Fibroblast of skin of back (primary cell): Measurements from ENCODE around the gene PHF24. TPM values are rescaled to one million over a fixed set of nuclear protein-coding genes. Genes with fewer than 3 reads are reported as not detected.
A peak's percentile ranks its signal among the peaks of the same experiment; 100 is the strongest.
"Not testable (repeated sequence)": the region's sequence is repeated elsewhere in the genome, so short reads cannot be mapped to it uniquely, and the experiment has no call there.

Experiments
- DNase-seq: peaks from one replicate; pipeline ENCODE4 v3.0.0-alpha.2; 2013
- polyA plus RNA-seq, 2 experiments: library from polyadenylated mRNA; unstranded; fragments of 120-200 nt; gene quantifications; one replicate each; pipeline ENCODE4 v1.2.1, GENCODE V29; 2013; ENCODE audit not compliant: insufficient read length in 2 of 2

Gene PHF24
- 0.11 TPM for polyA plus RNA-seq (2013, experiment 1 of 2; ENCODE audit: insufficient read length)
- polyA plus RNA-seq (2013, experiment 2 of 2; ENCODE audit: insufficient read length) = 0.13 TPM

- DNase-seq = peak; percentile 18
Observed at GRCh38 chr9:34957492-34958410, at the start of gene PHF24. Gene PHF24, plus strand, starts transcription at chr9:34958285. Its CDS starts 13,014 bp downstream, at chr9:34971299.

DNA sequence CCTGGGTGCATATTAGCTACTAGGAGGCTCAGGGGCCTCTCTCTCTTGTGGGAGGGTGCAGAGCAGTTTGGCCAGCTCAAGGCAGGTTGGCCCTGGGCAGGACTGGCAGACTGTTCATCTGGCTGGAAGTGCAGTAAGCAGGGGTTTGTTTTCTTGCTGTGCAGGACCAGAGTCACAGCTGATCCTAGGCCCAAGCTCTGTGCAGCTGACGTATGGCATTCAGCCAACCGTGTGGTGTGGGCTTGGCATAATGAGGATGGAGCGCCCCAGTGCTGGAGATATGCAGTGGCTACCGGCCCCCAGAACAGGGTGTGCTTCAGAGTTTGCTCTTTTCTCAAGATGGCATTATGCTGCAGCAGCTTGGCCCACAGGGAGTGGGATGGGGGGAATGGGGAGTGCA is 31.0 kb upstream of the PHF24 start:
- no peak for DNase-seq

DNA sequence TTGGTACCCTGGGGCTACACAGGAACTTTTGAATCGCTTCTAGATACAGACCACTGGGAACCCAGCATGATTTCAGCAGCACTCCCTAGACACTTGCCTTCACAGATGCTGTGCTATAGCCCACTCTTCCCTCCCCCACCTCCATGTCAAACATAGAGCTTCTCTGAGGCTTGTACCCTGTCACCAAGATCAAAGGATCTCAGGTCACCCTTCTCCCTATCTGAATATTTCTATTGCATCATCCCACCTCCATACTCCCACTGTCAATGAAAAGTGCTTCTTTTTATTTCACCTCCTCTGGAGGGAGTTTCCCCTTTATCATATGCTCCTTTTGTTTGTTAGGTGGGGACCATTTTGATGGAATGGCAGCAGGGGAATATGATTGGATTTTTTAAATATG is 29.2 kb upstream of the PHF24 start:
- DNase-seq = no peak

- DNase-seq = peak; percentile 25
Observed at GRCh38 chr9:34929506-34930102, 28.5 kb upstream of the PHF24 start.

- DNase-seq = not testable (repeated sequence)
Observed at GRCh38 chr9:34939989-34940388, 18.1 kb upstream of the PHF24 start.

DNA sequence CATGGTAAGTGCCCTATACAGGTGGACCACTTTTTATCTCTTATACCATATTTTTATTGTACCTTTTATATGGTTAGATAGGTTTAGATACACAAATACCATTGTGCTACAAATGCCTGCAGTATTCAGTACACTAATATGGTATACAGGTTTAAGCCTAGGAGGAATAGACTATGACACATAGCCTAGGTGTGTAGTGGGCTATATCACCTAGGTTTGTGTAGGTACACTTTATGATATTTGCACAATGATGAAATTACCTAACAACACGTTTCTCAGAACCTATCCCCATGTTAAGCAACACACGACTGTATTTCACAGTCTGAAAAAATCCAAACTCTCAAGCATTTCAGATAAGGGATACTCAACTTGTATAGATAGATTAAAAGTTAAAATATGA is 9.6 kb upstream of the PHF24 start:
- DNase-seq = no peak

DNA sequence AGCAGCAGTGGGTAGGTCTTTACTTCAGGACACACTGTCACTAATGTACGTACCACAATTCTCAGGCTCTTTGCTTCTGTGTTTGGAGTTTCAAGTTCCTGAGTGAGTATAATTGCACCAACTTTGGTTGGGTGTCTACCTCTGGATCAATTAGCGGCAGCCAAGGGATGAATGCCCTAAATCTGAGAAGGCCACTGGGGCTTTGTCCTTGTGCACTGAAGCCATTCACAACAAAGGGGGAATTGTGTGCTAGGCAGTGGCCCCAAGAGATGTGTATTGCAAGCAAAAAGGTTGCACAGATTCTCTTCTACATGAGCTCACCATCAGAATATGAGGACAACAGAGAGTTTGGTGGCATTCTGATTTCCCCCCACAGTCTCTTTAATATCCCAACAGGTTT is 3.9 kb upstream of the PHF24 start:
- no peak for DNase-seq

- not testable (repeated sequence) for DNase-seq
Observed at GRCh38 chr9:34956066-34956465, 2.0 kb upstream of the PHF24 start.

GRCh38 chr9:34956648-34957047 is 1.4 kb upstream of the PHF24 start:
- DNase-seq = no peak

DNA sequence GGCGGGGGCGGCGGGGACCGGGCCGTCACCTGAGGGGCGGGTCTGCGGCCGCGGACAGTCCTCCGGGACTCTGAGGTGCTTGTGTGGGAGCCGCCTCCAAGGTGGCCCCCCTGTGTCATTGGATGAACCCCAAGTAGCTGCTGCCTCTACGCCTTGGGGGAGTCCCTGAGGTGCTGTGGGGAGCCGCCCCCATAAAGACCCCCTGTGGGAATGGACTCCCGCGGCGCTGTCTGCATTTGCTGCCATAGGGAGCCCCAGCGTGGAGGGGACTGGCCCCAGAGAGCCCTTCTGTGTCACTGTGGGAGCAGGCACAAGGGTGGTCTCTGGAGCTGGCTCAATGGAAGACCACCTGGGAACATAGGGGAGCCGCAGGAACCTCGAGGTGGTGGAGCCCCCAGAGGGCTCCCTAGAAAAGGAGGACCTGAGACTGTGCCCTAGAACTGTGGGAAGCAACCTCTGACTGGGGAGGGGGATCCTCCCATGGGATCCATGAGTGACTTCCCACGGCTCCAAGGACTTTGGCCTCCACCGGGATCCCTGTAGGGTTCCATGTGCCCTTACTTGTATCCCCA is 412 bp downstream of the PHF24 start:
- DNase-seq = no peak

DNA sequence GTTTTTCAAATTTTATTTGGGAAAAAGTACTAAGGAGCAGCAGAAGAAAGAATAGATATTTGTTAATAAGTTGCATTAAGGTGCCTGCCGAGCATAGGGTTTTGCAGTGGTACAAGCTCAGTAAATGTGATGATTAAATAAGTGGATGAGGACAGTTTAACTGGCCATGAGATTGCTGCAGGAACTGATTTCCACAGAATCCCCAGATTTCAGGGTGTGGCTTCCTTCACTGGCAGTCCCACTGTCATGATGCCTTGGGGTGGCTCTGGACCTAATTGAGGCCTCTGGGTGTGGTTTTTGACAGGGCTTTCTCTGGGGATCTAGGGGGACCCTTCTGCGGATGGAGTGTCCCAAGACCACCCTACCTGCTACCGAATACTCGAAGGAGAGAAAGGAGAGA is 1.4 kb downstream of the PHF24 start:
- no peak for DNase-seq

- peak; percentile 7 for DNase-seq
Observed at GRCh38 chr9:34961574-34962490, 3.7 kb downstream of the PHF24 start.

GRCh38 chr9:34962546-34962945 is 4.5 kb downstream of the PHF24 start:
- no peak for DNase-seq

DNA sequence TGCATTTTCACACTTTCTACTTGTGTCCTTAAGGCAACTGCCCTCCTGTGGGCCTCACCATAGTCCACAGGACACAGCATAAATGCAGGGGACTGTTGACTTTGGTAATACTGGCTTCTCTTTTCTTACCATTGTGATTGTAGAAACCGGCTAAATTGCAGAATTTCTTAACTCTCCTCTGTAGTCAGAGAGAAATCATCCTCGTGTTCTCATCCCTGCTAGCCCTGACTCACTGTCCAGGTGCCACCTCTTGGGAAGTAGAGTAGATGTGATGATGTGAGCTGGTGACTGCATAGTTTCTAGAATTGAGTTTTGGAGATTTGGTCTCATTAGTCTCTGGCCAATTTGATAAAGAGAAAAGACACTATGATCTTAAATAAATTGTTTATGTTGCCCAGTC is 5.5 kb downstream of the PHF24 start:
- no peak for DNase-seq

- DNase-seq = no peak
Observed at GRCh38 chr9:34964458-34964857, 6.4 kb downstream of the PHF24 start.

- DNase-seq = no peak
Observed at GRCh38 chr9:34971146-34971811, 13.2 kb downstream of the PHF24 start.

DNA sequence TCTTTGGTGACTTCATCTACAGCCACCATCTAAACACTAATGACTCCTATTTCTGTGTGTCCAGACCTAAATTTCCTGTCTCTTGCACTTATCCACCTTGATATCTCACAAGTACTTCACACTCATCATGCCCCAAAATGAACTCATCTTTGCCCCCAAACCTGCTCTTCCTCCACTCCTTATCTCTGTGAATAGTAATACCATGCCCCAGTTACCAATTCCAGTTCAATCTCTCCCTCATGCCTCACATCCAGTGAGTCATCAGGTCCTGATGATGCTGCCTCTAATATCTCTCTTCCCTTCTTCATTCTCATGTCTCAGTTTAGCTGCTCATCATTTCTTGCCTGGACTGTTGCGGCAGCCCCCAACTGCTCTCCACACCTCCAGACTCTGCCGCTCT is 16.6 kb downstream of the PHF24 start:
- DNase-seq = no peak

DNA sequence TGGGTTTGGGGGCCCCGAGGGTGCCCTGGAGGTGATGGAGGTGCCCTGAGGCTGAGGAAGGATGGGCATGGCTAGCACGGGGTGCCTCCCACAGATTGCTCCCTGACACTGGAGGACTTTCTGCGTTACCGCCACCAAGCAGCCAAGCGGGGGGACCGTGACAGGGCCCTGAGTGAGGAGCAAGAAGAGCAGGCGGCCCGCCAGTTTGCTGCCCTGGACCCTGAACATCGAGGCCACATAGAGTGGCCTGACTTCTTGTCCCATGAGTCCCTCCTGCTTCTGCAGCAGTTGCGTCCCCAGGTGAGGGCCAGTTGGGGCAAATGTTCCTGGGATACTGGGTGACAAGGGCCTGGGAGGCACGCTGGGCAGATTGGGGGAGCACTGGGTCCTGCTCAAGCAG is 18.4 kb downstream of the PHF24 start:
- DNase-seq = no peak

DNA sequence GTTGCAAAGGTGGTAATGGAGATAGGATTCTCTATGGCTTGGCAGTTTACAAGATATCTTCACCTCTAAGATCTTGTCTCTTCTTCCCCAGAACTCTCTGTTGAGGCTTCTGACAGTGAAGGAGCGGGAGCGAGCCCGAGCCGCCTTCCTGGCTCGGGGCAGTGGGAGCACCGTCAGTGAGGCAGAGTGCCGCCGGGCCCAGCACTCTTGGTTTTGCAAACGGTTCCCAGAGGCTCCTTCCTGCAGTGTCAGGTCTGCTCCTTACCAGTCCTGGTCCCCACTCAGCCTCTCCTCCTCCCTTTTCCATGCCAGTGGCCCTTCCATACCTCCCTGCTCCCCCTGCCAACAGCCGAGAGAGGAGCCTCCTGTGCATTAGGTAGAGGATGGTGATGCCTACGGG is 18.9 kb downstream of the PHF24 start:
- no peak for DNase-seq

- no peak for DNase-seq
Observed at GRCh38 chr9:34980181-34980761, 22.2 kb downstream of the PHF24 start.

DNA sequence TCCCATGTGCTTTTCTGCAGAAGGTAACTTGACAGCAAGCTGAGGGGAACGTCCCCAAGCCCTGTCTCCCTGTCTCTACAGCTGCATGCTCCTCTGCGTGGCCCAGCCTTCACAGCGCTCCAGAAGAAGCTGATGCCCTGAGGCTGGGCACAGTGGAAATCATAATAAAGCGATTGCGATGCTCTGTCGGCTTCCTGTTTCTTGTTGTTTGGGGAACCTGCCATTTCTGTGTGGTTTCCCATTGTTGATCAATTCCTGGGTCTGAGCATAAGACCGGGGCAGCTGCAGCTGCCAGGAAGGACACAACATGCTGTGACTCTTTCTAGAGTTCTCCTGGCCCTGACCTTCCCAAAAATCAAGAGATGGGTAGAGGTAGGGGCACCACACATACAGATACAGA is 24.3 kb downstream of the PHF24 start:
- no peak for DNase-seq

- no peak for DNase-seq
Observed at GRCh38 chr9:34983209-34983608, 25.1 kb downstream of the PHF24 start.
